ENCODE measurements around the gene CSK. TPM values are rescaled to one million over a fixed set of nuclear protein-coding genes. Genes with fewer than 3 reads are reported as not detected.

Gene CSK
- total RNA-seq, 2 experiments from 2014 or later, result 330 to 341 TPM

DNA sequence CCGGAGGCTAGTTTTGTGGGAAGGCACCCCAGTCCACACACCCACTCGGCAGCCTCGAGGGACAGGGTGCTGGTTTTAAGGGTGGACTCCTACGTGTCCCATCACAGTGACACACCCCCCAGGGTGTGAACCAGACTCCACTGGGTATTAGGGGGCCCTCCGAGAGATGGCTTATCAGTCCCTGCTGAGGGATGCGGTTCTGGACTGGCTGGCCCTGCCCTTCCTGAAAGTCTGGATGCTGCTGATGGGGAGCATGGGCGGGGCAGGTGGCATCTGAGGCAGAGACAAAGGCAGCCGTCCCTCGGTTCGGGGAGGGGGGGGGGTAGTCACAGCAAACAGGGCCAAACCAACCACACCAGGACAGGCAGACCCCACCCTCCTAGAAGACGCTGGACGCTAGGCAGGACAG, 62.0 kb downstream of the CSK start:
- Mint-ChIP-seq H3K27me3 (no peaks in the 10 kb centered on the region), H3K36me3 (ENCODE audit: low read depth) (peaks cover 61% of the 10 kb centered on the region), H3K9me3 (no peaks in the 10 kb centered on the region), H3K27ac (peak overlapping the region; percentile 98), H3K4me1 (peaks cover 68% of the 10 kb centered on the region), H3K4me3 (peak overlapping the region; percentile 81)
- DNase-seq, result peak; percentile 24
- POLR2A ChIA-PET, result interaction anchor here (0.9 to 4.9 kb wide), 11 partner anchors 8 to 303 kb away, joined by 4 to 66 read pairs (median 8); partner anchors contain the start of genes ARID3B, FAM219B and MPI
- CTCF ChIA-PET, result interaction anchor here (0.8 to 3.6 kb wide), 14 partner anchors 12 to 203 kb away, joined by 3 to 49 read pairs (median 4); partner anchors contain the start of gene CSK

DNA sequence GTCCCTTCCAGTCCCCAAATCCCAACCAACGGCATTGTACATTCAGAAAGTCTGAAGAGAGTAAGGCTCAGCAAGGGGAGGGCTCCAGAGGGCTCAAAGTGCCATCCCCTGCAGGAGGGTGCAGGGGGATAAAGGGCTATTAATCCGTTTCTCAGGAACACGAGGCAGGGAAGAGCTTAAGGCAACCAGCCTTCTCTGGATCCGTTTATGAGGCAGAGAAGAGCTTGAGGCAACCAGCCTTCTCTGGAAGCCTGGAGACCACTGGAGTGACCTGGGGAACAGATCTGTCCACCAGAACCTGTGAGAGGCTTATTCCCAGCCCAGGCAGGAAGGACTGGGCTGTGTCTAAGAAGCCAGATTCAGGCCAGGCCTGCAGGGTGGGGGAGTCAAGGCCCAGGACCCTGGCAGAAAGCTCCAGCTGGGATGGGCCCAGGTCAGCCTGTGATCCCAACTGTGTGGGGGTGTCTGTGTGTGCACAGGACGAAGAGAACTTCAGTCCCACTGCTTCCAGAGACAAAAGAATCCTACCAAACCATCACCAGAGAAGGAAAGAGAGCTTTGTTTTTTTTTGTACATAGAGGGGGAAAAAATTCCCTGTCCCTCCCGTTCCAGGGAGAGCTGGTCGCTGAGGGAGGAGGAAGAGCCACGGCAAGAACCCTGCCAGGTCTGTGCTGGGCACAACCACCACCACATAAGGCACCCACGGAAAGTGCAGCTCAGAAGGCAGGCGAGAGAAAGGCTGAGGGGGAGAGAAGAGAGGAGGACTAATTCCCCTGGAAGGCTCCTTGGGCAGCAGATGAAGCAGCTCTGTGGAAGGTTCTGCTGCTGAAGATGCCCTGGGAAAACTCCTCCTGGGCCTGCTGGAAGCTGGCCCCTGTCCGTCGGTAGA, 62.7 kb downstream of the CSK start:
- peak; percentile 34 for DNase-seq
- POLR2A ChIA-PET, result interaction anchor here (0.8 to 4.9 kb wide), 18 partner anchors 20 to 304 kb away, joined by 3 to 66 read pairs (median 5); partner anchors contain the start of genes ARID3B, CSK, FAM219B and MPI

DNA sequence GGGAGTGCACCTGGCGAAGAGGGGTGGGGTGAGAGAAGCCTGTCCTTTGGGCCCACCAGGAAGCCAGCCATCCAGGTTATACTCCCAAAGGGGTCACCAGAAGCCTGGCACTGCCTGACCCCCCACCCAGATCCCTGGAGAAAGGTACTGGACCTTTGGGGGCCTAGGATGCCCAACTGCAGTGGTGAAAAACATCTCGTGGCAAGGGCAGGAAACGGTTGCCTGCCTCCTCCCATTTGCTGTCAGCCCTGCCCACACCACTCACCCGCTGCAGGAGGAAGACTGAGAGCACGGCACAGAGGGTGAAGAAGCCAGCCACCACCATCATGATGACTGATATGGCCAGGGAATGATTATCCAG, 63.3 kb downstream of the CSK start:
- no peaks in the 10 kb centered on the region for H3K9me3 Mint-ChIP-seq
- POLR2A ChIA-PET, result interaction anchor here (0.8 to 4.9 kb wide), 18 partner anchors 20 to 304 kb away, joined by 3 to 66 read pairs (median 5); partner anchors contain the start of genes ARID3B, CSK, FAM219B and MPI

More for the DNA sequence above, 62.7 kb downstream of the CSK start:
- peaks cover 68% of the 10 kb centered on the region for H3K4me1 Mint-ChIP-seq
- no peaks in the 10 kb centered on the region for H3K9me3 Mint-ChIP-seq
- CTCF ChIA-PET, result interaction anchor here (0.6 to 3.6 kb wide), 16 partner anchors 12 to 91 kb away, joined by 3 to 49 read pairs (median 4); partner anchors contain the start of gene CSK
- peaks cover 60% of the 10 kb centered on the region for H3K36me3 Mint-ChIP-seq (ENCODE audit: low read depth)
- H3K27me3 Mint-ChIP-seq, result no peaks in the 10 kb centered on the region
- peak overlapping the region; percentile 98 for H3K27ac Mint-ChIP-seq
- H3K4me3 Mint-ChIP-seq, result peak overlapping the region; percentile 55

DNA sequence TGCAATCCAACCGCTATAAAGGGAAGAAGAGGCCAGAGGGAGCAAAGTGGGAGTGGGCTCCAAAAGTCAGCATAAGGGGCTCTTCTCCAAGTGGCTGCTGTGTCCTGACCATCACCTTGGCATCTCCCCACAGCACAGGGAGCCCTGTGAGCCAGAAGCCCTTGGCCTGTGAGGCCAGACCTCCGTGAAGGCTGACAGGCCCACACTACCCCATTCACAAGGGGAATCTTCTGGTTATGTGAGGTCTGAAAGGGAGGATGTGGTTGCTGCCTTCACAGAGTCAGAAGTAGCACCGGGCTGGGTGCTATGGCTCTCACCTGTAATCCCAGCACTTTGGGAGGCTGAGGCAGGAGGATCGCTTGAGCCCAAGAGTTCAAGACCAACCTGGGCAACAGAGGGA, 63.7 kb downstream of the CSK start:
- H3K36me3 Mint-ChIP-seq (ENCODE audit: low read depth), result peaks cover 61% of the 10 kb centered on the region
- ChIA-PET POLR2A (interaction anchor here (1.0 to 4.9 kb wide), 8 partner anchors 23 to 305 kb away, joined by 3 to 66 read pairs (median 8); partner anchors contain the start of genes ARID3B, CSK and MPI), CTCF (interaction anchor here (0.7 to 3.6 kb wide), 6 partner anchors 51 to 64 kb away, joined by 3 to 49 read pairs (median 7); partner anchors contain the start of genes CSK and FAM219B)
- peak overlapping the region; percentile 98 for H3K27ac Mint-ChIP-seq
- H3K4me1 Mint-ChIP-seq, result peaks cover 65% of the 10 kb centered on the region
- peak; percentile 54 for DNase-seq
- H3K4me3 Mint-ChIP-seq, result peak overlapping the region; percentile 55
- H3K9me3 Mint-ChIP-seq, result no peaks in the 10 kb centered on the region
- no peaks in the 10 kb centered on the region for H3K27me3 Mint-ChIP-seq

More for the DNA sequence above, 63.3 kb downstream of the CSK start:
- CTCF ChIA-PET, result interaction anchor here (0.8 to 3.6 kb wide), 13 partner anchors 13 to 90 kb away, joined by 3 to 49 read pairs (median 4); partner anchors contain the start of gene CSK
- peaks cover 68% of the 10 kb centered on the region for H3K4me1 Mint-ChIP-seq
- H3K27ac Mint-ChIP-seq, result peak overlapping the region; percentile 98
- DNase-seq, result peak; percentile 78
- H3K36me3 Mint-ChIP-seq (ENCODE audit: low read depth), result peaks cover 62% of the 10 kb centered on the region
- H3K27me3 Mint-ChIP-seq, result no peaks in the 10 kb centered on the region
- peak overlapping the region; percentile 55 for H3K4me3 Mint-ChIP-seq

DNA sequence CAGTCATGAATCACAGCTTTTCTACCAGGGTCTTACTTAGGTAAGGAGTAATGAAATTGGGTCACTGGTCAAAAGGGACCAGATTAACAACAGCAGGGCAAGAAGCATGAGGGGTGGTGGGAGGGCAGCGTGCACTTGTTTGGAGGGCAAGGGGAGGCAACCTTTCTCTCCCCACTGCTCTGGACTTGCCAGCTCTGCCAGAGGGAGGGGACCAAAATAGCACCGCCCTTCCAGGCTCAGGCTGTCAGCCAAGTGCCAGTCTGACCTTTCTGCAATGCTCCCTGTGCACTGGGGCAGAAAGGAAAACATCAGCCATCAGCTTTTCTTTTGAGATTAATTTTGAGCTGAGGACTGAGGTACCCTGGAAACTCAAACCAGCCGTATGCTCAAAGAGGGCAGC, 65.6 kb downstream of the CSK start:
- peak overlapping the region; percentile 79 for H3K27ac Mint-ChIP-seq
- H3K36me3 Mint-ChIP-seq (ENCODE audit: low read depth), result peaks cover 63% of the 10 kb centered on the region
- H3K4me3 Mint-ChIP-seq, result no peak overlapping the region
- peaks cover 47% of the 10 kb centered on the region for H3K4me1 Mint-ChIP-seq
- no peaks in the 10 kb centered on the region for H3K27me3 Mint-ChIP-seq
- no peaks in the 10 kb centered on the region for H3K9me3 Mint-ChIP-seq
- ChIA-PET POLR2A (interaction anchor here (0.7 to 2.9 kb wide), 5 partner anchors 11 to 54 kb away, joined by 3 to 16 read pairs (median 4); partner anchors contain the start of gene MPI), CTCF (interaction anchor here (0.6 to 2.2 kb wide), 3 partner anchors 49 to 59 kb away, joined by 3 to 11 read pairs (median 4); no protein-coding TSS in a partner anchor)
- DNase-seq, result no peak

DNA sequence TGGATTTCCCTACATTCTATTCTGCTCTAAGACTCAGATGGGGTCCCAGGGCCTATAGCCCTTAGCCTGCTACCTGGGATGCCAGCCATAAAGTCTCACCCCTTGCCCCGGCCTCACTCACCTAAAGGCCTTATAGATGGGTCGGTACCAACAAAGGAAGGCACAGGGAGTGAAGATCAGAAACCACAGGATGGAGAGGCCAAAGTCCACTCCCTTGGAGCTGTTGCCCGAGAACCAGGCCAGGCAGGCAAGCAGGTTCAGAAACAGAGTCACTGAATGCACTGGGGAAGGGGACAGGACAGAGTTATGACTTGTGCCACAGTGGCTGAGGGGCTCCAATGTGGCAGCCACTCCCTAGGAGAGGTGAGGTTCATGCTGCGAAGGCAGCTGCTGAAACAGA, 68.5 kb downstream of the CSK start:
- Mint-ChIP-seq H3K27ac (no peak overlapping the region), H3K4me1 (peaks cover 22% of the 10 kb centered on the region), H3K4me3 (no peak overlapping the region), H3K27me3 (no peaks in the 10 kb centered on the region), H3K9me3 (no peaks in the 10 kb centered on the region), H3K36me3 (ENCODE audit: low read depth) (peaks cover 57% of the 10 kb centered on the region)
- CTCF ChIA-PET, result no interaction called here
- DNase-seq, result no peak
- POLR2A ChIA-PET, result interaction anchor here (1.3 to 2.5 kb wide), 2 partner anchors 20 to 56 kb away, joined by 3 to 7 read pairs; partner anchors contain the start of gene FAM219B

DNA sequence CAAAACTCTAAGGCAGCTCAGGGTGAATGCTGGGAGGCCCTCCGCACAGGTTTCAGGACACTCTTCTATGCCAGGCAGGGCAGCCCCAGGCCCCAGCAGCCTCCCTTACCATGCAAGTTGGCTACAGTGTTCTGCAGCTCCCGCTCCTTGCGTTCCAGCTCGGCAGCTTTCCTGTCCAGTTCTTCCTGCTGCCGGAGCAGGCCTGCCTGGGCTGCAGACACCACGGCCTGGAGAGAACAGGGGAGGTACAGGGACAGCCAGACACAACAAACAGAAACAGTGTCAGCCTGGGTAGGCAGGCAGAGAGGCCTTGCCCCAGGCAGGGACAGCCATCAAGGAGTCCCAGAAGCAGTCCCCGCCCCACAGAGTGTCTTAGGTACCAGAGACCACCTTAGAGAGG, 70.1 kb downstream of the CSK start:
- ChIA-PET POLR2A (interaction anchor here (1.3 to 1.4 kb wide), 2 partner anchors 9 to 54 kb away, joined by 3 to 4 read pairs; partner anchors contain the start of genes FAM219B and ULK3), CTCF (no interaction called here)
- no peak overlapping the region for H3K27ac Mint-ChIP-seq

More for the DNA sequence above, 70.1 kb downstream of the CSK start:
- Mint-ChIP-seq H3K36me3 (ENCODE audit: low read depth) (peaks cover 52% of the 10 kb centered on the region), H3K9me3 (no peaks in the 10 kb centered on the region), H3K4me1 (peaks cover 20% of the 10 kb centered on the region), H3K4me3 (no peak overlapping the region), H3K27me3 (no peaks in the 10 kb centered on the region)
- DNase-seq, result no peak

Other genes starting within 250 kb of the CSK start
- 10 to 100 TPM; 49.2 to 52.1 TPM for gene ARID3B, start 240.9 kb upstream of the CSK start, total RNA-seq
- gene CLK3, start 166.2 kb upstream of the CSK start, total RNA-seq, result 100 to 1,000 TPM; 133 to 136 TPM
- 10 to 100 TPM; 36.3 to 39.6 TPM for gene EDC3, start 86.1 kb upstream of the CSK start, total RNA-seq
- 1 to 10 TPM; 2.0 to 2.1 TPM for gene CYP1A1, start 56.6 kb upstream of the CSK start, total RNA-seq
- gene CYP1A2, start 33.2 kb upstream of the CSK start, total RNA-seq, result not detected
- gene LMAN1L, start 30.8 kb downstream of the CSK start, total RNA-seq, result under 1 TPM; 0.48 to 0.63 TPM
- gene CPLX3, start 44.5 kb downstream of the CSK start, total RNA-seq, result under 1 TPM in 1 of 2 experiments, not detected in 1; 0.18 TPM
- gene ULK3, start 61.1 kb downstream of the CSK start, total RNA-seq, result 10 to 100 TPM; 74.9 to 84.2 TPM
- 100 to 1,000 TPM; 144 to 156 TPM for gene SCAMP2, start 91.3 kb downstream of the CSK start, total RNA-seq
- 10 to 100 TPM; 82.8 to 92.9 TPM for gene MPI, start 108.0 kb downstream of the CSK start, total RNA-seq
- 100 to 1,000 TPM; 103 to 116 TPM for gene FAM219B, start 124.8 kb downstream of the CSK start, total RNA-seq
- 100 to 1,000 TPM; 273 to 274 TPM for gene COX5A, start 156.0 kb downstream of the CSK start, total RNA-seq
- gene RPP25, start 174.7 kb downstream of the CSK start, total RNA-seq, result 1 to 10 TPM; 5.0 to 5.1 TPM
- gene SCAMP5, start 213.5 kb downstream of the CSK start, total RNA-seq, result under 1 TPM; 0.60 to 0.81 TPM
- 10 to 100 TPM; 43.0 to 50.2 TPM for gene PPCDC, start 241.5 kb downstream of the CSK start, total RNA-seq